Lower leg skin (tissue), 3 donors: ENCODE results near the gene ESYT2.

Experiments
- CTCF ChIP-seq, 3 donors: fragments of 450-650 bp; IDR thresholded peaks; one replicate each; pipeline ENCODE4 v1.5.1; 2016; ENCODE audit warnings: antibody characterized with exemption in 3 of 3, mild to moderate bottlenecking in 3 of 3, moderate library complexity in 2 of 3
- POLR2A ChIP-seq, 2 donors: fragments of 450-650 bp; IDR thresholded peaks; one replicate each; pipeline ENCODE4 v1.6.1; 2016 to 2017; ENCODE audit warnings: antibody characterized with exemption in 2 of 2, mild to moderate bottlenecking in 1 of 2, moderate library complexity in 1 of 2

GRCh38 chr7:158732494-158733219, 96.7 kb downstream of the ESYT2 start:
- TF ChIP-seq CTCF (IDR thresholded peaks at IDR 0.05), result no peak
- no peak for TF ChIP-seq POLR2A (IDR thresholded peaks at IDR 0.05)
